GM19025 (cell line): ENCODE results near the gene SERPINA9.
"Not testable (repeated sequence)": the region's sequence is repeated elsewhere in the genome, so short reads cannot be mapped to it uniquely, and the experiment has no call there.

Experiments
- ATAC-seq: cut with Tn5 transposase; IDR thresholded peaks from one replicate; pipeline ENCODE4 v1.9.1; 2021; ENCODE audit warnings: mild to moderate bottlenecking, low read depth, moderate library complexity; ENCODE audit not compliant: unreplicated experiment

SERPINA9 gene, protein sequence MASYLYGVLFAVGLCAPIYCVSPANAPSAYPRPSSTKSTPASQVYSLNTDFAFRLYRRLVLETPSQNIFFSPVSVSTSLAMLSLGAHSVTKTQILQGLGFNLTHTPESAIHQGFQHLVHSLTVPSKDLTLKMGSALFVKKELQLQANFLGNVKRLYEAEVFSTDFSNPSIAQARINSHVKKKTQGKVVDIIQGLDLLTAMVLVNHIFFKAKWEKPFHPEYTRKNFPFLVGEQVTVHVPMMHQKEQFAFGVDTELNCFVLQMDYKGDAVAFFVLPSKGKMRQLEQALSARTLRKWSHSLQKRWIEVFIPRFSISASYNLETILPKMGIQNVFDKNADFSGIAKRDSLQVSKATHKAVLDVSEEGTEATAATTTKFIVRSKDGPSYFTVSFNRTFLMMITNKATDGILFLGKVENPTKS

DNA sequence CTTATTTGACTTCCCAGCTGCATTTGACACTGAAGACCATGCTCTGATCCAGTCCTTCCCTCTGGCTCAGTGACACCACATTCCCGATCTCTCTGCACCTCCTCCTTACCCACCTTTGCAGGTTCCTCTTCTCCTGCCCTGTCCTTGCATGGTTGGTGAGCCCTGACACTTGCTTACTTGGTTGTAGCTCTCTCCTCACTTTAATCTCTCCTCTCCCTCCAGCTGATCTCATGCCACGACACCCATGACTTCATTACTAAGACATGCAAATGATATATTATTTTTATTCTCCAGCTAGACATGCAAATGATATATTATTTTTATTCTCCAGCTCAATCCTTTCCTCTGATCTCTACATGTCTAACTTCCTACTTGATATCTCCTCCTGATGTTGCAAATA lies at the start of gene SERPINA9:
TSS of gene SERPINA9 (minus strand) at position 175 of the 400 bp plus-strand sequence. CDS start 6,357 bp downstream, outside the sequence.
- no peak for ATAC-seq

DNA sequence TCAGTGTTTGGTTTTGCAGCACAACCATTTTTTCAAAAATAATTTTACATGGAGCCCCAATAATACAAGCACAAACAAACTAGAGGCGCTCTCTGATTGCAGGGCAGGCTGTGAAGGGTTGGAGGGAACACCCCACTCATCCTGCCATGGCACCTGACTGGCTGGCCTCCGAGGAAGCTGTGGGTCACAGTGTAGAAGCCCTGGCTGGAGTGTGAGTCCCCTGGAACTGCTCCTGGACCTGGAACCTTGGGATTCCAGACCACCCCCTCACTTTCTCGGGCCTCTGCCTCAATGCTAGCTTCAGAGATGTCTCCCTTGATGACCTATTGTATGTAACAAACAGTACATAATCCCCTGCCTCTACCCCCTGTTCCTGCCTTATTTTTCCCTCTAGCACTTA lies 48.1 kb upstream of the SERPINA9 start:
- ATAC-seq, result no peak

DNA sequence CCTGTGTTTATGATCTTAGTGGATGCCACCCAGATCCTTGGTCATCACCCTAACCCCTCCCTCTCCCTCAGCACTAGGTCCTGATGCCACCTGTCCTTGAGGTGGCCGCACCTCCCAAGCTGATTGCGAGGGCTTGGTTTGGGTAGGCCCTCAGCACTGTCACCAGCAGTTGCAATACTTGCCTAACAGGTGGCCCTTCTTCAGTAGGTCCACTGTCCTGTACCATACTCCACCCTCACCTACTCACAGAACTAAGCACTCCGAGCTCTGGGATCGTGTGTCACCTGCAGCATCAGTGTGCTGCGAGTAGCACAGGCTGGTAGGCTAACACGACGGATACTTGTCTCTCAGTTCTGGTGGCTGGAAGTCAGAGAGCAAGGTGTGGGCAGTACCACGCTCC lies 47.3 kb upstream of the SERPINA9 start:
- no peak for ATAC-seq

DNA sequence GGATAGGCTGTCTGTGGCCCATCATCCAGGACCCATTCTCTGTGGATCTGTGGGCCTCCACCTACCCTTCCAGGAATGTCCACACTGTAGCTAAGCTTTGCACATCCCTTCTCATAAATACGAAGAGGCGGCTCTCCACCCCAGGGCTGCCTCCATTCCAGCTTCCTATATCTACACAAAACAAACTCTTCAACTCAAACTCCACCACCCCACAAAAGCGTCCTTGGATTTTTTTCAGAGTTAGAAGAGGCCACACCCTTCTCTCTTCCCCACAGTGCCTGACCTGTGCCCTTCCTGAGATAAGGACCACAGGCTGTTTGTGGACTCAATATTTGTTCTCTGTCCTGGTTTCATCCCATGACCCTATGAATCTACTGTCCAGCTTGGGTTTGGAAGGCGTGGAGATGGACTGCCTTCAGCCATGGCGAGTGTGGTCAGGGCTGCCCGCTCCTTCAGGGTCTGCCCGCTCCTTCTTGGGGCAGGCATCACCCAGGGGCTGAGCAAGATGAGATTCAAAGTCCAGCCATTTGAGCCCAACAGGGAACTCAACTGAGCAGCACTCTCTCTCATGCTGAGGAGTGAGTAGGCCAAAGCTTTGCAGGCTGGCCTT lies 46.2 kb upstream of the SERPINA9 start:
- no peak for ATAC-seq

DNA sequence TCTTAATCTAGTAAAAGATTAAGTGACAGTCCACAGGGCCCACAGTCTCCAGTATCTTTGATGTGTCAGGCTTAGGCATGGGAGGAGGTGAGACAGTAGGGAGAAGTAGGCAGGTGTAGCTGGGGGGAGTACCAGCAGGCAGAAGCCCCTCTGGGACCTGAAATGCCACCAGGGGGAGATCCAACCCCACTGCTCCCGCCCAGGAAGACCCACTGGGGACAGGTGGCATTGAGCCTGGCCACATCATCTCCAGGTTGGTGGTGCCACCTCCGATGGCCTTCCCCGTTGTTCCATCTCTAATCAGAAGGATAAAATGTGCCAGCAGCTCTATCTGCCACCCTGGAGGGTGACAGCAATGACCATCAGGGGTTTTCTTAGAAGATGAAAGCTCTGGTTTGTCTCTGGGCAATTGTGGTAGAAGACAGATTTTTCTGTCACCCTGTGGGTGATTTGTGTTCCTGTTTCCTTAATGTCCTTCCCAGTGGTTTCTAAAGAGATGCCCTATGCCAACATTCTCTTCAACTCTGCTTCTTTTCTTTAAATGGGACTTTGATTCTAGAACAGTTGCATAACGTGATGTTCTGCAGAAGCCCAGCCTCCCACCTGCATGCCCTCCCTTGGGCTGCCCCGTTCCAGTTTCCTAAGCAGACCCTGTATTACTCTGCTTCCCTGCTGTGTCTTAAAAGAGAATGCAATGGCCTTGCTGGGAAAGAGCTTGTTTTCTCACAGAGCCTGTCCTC lies 45.5 kb upstream of the SERPINA9 start:
- no peak for ATAC-seq

DNA sequence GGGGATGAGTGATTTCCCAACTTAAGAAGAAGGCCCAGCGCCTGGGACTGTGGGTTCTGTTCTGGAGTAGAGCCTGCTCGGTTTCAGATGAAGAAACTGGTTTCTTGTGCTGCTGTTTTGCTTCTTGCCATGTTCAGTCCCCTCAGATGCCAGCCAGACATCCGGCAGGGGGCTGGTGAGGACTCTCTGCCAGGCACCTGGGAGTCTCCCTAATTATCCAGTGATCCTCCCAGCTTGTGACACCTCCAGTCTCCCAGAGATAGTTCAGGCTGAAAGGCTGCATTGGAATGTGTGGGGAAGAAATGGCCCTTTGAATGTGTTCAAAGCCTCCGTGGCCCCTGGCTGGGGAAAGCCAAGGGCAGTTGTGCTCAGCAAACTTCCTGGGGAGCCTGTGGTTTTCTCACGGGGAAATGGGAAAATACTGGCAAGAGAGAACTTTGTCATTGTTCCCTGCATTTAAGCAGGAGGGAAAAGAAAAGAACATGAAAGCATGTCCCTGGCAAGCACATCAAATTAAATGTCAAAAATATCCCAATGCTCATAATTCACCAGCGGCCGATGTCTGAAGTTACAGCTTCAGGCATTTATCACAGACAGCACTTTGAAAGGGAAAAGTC lies 41.8 kb upstream of the SERPINA9 start:
- ATAC-seq, result no peak

DNA sequence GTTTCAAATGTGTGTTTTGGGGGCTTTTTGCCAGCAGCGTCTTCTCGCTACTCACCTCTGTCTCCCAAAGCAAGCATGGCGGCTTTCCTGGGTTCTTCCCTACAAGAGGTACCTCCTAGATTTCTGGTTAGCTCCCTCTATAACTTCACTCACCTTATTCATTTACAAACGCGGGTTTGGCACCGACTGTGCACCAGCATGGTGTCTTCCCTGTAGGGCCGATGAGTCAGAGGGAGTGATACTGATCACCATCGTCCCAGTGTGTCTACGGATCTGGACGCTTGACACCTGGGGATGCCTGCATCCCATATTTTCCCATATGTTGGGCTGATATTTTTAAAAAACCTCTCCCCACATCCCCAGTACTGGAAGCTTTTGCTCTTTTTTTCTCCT lies 41.2 kb upstream of the SERPINA9 start:
- no peak for ATAC-seq

DNA sequence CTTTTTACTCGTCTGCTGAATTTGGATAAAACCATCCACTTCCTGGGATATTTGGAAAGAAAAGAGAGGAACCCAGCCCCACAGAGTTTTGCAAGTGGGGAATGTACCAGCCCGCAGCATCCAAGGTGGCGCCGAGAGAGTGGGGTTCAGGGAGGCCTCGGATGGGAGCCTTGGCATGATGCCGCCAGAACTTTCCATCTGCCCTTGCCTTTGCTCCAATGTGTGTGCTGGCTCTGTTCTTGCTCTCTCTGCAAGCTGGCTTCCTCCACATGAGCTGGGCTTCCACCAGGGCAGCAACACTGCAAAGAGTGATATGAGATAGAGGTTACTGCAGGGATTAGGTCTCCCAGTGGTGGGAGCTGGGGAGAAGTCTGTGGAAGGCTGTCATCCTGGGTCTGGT lies 39.9 kb upstream of the SERPINA9 start:
- ATAC-seq, result no peak

DNA sequence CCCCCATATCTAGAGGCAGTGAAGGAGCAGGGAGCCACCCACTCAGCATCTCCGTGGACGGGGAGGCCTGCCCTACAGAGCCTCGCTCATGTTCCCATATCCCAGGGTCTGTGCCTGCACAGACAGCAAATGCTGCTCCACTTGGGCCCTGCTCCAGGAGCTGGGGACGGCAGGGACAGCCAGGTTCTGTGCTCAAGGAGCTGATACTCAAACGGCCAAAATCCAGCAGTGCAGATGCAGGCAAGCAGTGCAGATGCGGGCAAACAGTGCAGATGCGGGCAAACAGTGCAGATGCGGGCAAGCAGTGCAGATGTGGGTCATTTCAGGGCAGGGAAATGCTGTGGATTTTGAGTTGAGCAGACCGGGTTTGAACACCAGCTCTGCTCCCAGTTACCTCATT lies 39.4 kb upstream of the SERPINA9 start:
- no peak for ATAC-seq

DNA sequence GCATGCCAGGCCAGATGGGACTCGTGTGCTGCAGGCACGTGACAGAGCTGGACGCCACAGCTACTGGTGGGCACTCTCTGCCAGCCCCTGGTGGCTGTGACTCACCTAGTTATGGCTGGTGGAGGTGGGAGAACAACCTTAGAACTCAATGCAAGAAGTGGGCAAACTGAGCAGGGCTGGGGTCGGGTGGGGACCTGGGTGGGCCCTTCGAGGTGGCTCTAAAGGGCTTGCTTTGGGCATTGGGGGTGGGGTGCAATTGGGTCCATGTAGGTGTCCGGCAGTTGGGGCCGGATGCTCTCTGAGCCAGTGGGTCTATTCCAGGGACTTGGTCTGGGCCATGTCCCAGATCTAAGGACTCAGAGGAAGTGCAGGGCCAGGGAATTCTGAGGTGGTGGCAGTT lies 38.4 kb upstream of the SERPINA9 start:
- ATAC-seq, result no peak

DNA sequence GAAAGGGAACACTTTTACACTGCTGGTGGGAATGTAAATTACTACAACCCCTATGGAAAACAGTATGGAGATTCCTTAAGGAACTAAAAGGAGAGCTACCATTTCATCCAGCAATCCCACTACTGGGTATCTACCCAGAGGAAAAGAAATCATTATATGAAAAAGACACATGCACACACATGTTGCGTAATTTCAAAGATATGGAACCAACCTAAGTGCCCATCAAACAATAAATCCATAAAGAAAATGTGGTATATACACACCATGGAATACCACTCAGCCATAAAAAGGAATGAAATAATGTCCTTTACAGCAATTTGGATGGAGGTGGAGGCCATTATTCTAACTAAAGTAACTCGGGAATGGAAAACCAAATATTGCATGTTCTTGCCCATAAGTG lies 34.5 kb upstream of the SERPINA9 start:
- ATAC-seq, result not testable (repeated sequence)

DNA sequence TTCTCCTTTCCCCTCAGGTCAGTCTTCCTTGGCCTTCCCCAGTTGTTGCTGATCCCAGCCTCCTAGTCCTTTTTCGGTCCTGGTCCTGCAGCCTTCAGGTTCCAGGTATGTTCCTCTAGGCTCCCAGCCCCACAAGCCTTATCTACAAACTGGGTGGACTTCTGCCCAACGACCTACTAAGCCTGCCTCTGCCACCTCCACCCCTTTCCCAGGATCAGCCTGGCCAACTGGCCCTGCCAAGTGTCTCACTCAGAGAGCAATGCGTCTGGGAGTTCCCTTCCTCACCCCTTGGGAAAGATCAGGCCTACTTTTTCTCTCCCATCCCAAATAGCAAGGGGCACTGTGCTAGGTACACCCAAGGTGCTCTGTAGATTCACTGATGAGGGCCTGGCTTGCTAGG lies 33.4 kb upstream of the SERPINA9 start, which contains the start of gene SERPINA12:
TSS of gene SERPINA12 (minus strand) at position 114 of the 400 bp plus-strand sequence. CDS start 11,072 bp downstream, outside the sequence.
- no peak for ATAC-seq

DNA sequence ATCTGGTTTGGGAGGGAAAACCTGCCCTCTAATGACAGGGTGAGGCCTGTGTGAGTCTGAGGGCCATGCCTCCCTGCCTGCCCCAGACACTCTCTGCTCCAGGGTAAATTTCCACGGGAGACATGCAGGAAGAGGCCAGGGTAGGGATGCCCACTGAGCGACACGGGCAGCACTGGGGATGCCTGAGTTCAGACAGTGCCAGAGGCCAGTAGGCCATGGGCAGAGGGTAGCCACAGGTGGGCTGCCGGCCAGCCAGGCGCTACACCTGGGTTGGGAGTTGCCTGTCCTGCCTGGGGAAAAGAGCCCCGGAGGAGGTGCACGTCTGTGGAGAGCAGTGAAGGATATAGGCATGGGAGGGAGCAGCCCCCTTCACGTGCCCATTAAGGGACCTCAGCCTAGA lies 29.6 kb upstream of the SERPINA9 start:
- no peak for ATAC-seq

DNA sequence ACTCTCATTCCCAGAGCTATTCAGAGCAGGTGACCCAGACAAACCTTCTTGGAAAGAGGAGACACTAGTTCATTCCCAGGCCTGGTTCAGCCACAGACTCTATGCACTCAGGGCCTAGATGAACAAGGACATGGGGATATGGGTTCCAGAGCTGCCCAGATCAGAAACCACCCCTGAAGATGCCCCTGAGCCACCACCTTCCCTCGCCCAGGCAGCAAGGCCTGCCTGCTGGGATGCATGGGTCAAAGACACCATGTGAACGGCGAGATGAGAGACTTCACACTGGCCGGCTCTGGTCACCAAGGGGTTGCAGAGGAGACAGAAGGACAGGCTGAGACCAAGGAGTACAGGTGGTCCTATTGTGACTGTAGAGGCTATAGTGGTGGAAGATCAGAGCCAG lies 29.2 kb upstream of the SERPINA9 start:
- ATAC-seq, result no peak

DNA sequence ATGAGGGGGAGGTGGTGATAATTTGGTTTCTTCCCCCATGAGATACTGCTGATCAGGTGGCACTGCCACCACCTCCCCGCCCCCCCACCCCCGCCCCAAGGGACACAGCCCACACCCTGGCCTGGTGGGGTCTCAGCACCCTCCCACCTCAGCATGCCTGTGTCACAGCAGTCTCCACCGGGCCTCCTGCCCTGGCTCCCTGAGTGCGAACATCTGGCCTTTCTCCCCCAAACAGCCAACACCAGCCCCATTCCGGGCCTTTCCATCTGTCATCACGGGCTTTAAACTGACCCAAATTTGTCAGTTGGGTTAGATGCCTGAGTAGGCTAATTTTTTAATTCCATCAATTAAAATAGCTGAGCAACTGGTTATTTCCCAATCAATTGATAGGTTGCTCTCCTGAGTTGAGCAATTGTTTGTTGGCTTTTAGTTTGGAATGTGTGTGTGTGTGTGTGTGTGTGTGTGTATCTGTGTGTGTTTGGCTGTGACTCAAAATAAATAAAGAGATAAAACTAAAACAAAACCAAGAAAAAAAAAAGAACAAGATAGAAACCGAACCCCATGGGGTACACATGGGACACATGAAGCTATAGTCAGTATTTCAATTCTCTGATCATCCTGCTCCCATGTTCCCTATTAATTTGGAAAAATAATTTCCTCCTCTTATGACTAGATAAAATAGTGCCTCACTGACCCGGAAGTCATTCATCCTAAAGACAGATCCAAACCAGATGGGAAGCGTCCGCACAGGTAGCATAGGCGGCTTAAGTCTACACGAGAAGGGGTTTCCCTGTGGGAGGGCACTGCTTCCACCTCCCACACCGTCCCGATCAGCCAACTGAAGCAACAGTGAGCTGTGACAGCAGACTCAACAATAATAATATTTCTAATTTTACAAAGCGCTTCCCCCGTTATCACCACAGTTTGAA lies 25.9 kb upstream of the SERPINA9 start:
- no peak for ATAC-seq

DNA sequence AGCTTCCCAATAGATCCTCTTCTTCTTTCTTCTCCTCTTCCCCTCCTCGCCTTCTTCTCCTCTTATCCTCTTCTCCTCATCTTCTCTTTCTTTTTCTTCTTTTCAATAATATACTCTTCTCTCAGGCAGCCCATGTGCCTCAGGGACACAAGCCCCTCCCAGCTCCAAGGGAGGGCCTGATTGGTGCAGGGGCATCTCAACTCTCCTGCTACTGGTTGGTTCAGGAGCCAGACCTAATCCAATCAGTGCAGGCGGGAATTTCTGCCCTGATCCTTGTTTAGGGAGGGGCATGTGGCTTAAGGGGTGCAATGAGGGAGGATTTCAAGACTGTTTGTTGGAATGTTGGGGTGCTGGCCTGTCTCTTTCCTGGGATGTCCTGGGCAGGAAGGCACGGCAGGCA lies 24.3 kb upstream of the SERPINA9 start:
- ATAC-seq, result no peak

DNA sequence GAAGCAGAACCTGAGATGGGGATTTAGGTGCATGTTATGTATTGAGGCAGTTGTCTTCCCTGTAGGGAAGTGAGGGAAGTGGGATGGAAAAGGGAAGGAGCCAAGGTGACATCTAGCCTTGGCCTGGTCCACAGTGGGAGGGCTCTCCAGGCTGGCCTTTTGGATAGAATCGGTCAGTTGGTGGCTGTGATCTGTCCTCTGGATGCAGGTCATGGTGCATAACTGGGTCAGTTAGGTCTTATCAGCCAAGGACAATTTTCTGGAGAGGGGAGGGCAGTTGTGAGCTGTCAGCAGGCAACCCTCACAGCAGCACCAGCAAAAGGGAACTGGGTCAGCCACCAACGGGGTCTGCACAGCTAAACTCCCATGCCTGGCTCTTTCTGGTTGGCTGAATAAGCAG lies 23.7 kb upstream of the SERPINA9 start:
- no peak for ATAC-seq

DNA sequence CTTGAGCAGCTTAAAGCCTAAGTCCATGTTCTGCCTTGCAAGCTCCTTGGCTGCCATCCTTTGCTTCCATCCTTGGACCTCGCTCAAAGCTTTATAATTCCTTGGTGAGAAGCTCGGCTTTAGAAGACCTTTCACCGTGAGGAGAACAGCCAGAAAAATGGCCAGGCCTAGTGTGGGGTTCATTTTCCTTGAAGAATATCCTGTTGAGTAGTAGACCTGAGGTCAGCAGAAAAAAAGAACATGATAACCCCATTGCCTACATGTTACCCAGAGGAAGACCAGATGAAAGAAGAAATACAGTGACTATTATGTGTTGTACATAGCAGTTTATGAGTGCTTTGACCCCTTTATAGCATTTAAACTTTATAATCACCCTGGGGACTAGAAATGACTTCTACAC lies 22.2 kb upstream of the SERPINA9 start:
- no peak for ATAC-seq

DNA sequence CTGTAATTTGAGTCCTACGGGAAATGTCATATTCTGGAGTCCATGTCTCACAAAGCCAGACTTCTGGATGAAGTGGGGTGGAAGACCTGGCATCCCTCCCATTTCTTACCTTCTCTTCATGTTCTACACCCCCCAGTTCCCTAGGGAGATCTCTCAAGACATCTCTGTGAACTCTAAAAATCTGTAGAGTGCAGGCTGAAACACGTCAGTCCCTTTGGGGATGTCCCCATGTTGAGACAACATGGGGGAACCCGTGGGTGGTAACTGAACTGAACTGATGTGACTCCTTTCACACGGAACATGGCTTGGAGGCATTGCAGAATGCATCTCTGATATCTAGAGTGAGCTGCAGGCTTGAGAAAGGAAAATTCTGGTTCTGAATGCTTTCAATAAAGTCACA lies 18.1 kb upstream of the SERPINA9 start:
- ATAC-seq, result no peak

DNA sequence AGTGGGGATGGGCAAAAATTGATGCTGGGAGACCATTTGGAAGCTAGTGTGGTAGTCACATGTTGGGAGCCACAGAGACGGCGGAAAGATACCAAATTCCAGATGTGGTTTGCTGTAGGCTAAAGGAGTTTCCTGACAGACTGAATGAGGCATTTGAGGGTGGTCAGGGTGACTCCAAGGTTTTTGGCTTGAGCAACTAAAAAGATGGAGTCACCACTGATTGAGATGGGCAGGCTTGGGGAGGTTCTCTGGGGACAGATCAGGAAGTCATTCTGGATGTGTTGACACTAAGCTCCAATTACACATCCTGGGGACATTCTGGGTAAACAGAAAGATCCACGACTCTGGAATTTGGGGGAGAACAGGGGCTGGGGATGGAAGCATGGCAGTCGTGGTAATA lies 15.5 kb upstream of the SERPINA9 start:
- ATAC-seq, result no peak
